Measurements from ENCODE around the gene CLRN2.

Gene CLRN2

DNA sequence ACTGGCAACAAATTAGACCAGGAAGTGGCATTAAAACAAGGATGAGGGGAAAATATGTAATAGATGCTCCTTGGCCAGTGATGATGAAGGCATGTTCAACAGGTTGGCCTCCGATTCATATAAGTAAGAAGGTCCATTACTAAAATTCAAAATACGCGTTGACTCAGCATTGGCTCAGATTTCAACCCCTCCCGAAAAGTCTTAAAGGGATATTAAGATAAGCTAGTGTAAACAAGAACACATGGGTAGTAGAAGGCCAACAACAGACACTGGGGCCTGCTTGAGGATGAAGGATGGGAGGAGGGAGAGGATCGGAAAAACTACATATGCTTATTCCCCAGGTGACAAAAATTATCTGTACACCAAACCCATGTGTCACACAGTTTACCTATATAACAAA, 42.9 kb downstream of the CLRN2 start:
- no peak overlapping the region for H3K23ac ChIP-seq (ENCODE audit: low read length in 2 of 2)
- no peak overlapping the region for H3K14ac ChIP-seq (ENCODE audit: low read length in 2 of 2)
- no peaks in the 10 kb centered on the region for H3K4me1 ChIP-seq (ENCODE audit: control insufficient read depth, insufficient read depth, low read depth, low read length)
- no peak overlapping the region for H2BK5ac ChIP-seq (ENCODE audit: low read depth, low read length, poor library complexity, severe bottlenecking)
- H3K4ac ChIP-seq (ENCODE audit: low read depth in 1 of 2, low read length in 2 of 2) = no peak overlapping the region
- no peak overlapping the region for H4K91ac ChIP-seq (ENCODE audit: low read length)
- no peak overlapping the region for H2AFZ ChIP-seq (ENCODE audit: low read depth, low read length)
- H3K4me3 ChIP-seq (ENCODE audit: insufficient read depth in 1 of 2, low read depth in 1 of 2, low read length in 2 of 2) = no peak overlapping the region
- no peak overlapping the region for H2BK12ac ChIP-seq (ENCODE audit: low read length in 2 of 2)
- no peak overlapping the region for H3K9ac ChIP-seq (ENCODE audit: low read length)
- no peaks in the 10 kb centered on the region for H3K9me3 ChIP-seq (ENCODE audit: control insufficient read depth, low read length)
- H3K18ac ChIP-seq (ENCODE audit: low read depth in 1 of 2, low read length in 2 of 2) = no peak overlapping the region
- no peak overlapping the region for H4K8ac ChIP-seq (ENCODE audit: low read length)
- 81% methylated on average over 3 of the region's 5 CpGs for WGBS
- H3K27me3 ChIP-seq (ENCODE audit: control insufficient read depth in 1 of 2, insufficient read depth in 1 of 2, low read length in 2 of 2) = peaks cover 0 to 11% of the 10 kb centered on the region in 2 experiments
- DNase-seq = no peak
- no peak overlapping the region for H2AK5ac ChIP-seq (ENCODE audit: low read length, severe bottlenecking)
- H3K4me2 ChIP-seq (ENCODE audit: low read length, poor library complexity, severe bottlenecking) = no peak overlapping the region
- no peak overlapping the region for H3K27ac ChIP-seq (ENCODE audit: low read length, poor library complexity, severe bottlenecking)
- H2BK15ac ChIP-seq (ENCODE audit: low read depth, poor library complexity, severe bottlenecking) = no peak overlapping the region
- no peak overlapping the region for H2BK120ac ChIP-seq (ENCODE audit: low read depth, low read length)
- H3K79me1 ChIP-seq (replicated peaks; ENCODE audit: low read length, poor library complexity, severe bottlenecking) = no peaks in the 10 kb centered on the region
- no peaks in the 10 kb centered on the region for H3K36me3 ChIP-seq (ENCODE audit: control insufficient read depth in 1 of 2, insufficient read depth in 2 of 2, low read depth in 1 of 2, low read length in 2 of 2)

DNA sequence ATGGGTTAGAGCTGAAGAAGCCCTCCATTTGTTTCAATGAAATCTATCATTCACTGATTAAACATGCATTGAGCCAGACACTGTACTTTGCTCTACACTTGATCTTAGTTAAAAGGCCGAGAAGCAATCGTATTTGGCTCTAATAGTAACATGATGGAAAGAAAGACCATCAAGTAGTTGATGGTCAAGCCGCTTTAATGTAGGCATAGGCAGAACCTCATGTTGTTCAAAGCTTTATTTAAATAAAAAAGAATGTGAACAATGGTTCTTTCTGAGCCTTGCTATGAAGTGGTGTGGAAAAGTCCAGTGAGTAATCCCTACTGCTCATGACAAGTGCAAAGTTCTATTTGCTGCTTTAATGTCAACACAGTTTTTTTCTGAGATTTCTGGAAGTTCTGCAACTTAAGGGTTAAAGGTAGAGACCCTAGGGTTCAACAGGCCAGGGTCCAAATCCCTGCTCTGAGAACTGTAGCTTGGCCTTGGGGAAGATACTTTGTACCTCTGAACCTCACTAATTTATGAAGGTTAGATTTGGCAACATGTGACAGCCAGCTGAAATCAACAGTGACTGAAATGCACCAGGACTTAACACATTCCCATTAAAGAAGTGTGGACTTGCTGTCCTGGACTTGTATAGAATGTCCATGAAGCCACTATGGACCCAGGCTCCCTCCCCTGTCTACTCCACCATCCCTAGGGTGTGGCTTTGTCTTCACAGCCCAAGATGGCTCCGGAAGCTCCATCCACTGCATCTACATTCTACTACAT, 44.2 kb downstream of the CLRN2 start:
- Histone ChIP-seq H3K4me1 (ENCODE audit: control insufficient read depth, insufficient read depth, low read depth, low read length) (no peaks in the 10 kb centered on the region), H2BK5ac (ENCODE audit: low read depth, low read length, poor library complexity, severe bottlenecking) (no peak overlapping the region), H4K8ac (ENCODE audit: low read length) (no peak overlapping the region), H3K36me3 (ENCODE audit: control insufficient read depth in 1 of 2, insufficient read depth in 2 of 2, low read depth in 1 of 2, low read length in 2 of 2) (no peaks in the 10 kb centered on the region), H3K4me2 (ENCODE audit: low read length, poor library complexity, severe bottlenecking) (no peak overlapping the region), H3K18ac (ENCODE audit: low read depth in 1 of 2, low read length in 2 of 2) (no peak overlapping the region), H3K4ac (ENCODE audit: low read depth in 1 of 2, low read length in 2 of 2) (no peak overlapping the region), H2BK15ac (ENCODE audit: low read depth, poor library complexity, severe bottlenecking) (no peak overlapping the region), H2AK5ac (ENCODE audit: low read length, severe bottlenecking) (no peak overlapping the region), H2AFZ (ENCODE audit: low read depth, low read length) (no peak overlapping the region), H3K4me3 (ENCODE audit: insufficient read depth in 1 of 2, low read depth in 1 of 2, low read length in 2 of 2) (no peak overlapping the region), H2BK120ac (ENCODE audit: low read depth, low read length) (no peak overlapping the region), H3K27ac (ENCODE audit: low read length, poor library complexity, severe bottlenecking) (no peak overlapping the region), H3K9me3 (ENCODE audit: control insufficient read depth, low read length) (no peaks in the 10 kb centered on the region), H4K91ac (ENCODE audit: low read length) (no peak overlapping the region), H2BK12ac (ENCODE audit: low read length in 2 of 2) (no peak overlapping the region), H3K23ac (ENCODE audit: low read length in 2 of 2) (no peak overlapping the region), H3K9ac (ENCODE audit: low read length) (no peak overlapping the region), H3K27me3 (ENCODE audit: control insufficient read depth in 1 of 2, insufficient read depth in 1 of 2, low read length in 2 of 2) (peaks cover 0 to 11% of the 10 kb centered on the region in 2 experiments), H3K79me1 (replicated peaks; ENCODE audit: low read length, poor library complexity, severe bottlenecking) (no peaks in the 10 kb centered on the region), H3K14ac (ENCODE audit: low read length in 2 of 2) (no peak overlapping the region)
- WGBS = 93% methylated on average over 4 of the region's 4 CpGs
- no peak for DNase-seq

DNA sequence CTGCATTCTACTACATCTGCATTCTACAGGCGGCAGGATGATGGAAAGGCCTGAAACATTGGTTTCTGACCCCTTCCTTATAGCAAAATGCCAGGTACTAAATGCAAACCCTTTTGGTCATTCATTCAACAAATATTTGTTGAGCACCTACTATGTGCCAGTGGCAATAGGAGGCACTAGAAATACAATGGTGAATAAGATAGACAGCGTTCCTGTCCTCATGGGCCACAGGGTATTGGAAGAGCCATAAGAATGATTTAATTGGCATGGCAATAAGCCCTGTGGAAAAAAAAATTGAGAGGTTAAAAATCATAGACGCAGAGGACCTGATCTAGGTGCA, 44.7 kb downstream of the CLRN2 start:
- Histone ChIP-seq H2BK120ac (ENCODE audit: low read depth, low read length) (no peak overlapping the region), H3K9ac (ENCODE audit: low read length) (no peak overlapping the region), H3K4me3 (ENCODE audit: insufficient read depth in 1 of 2, low read depth in 1 of 2, low read length in 2 of 2) (no peak overlapping the region), H3K9me3 (ENCODE audit: control insufficient read depth, low read length) (no peaks in the 10 kb centered on the region), H2AFZ (ENCODE audit: low read depth, low read length) (no peak overlapping the region), H3K36me3 (ENCODE audit: control insufficient read depth in 1 of 2, insufficient read depth in 2 of 2, low read depth in 1 of 2, low read length in 2 of 2) (no peaks in the 10 kb centered on the region), H3K27ac (ENCODE audit: low read length, poor library complexity, severe bottlenecking) (no peak overlapping the region), H4K8ac (ENCODE audit: low read length) (no peak overlapping the region), H2BK5ac (ENCODE audit: low read depth, low read length, poor library complexity, severe bottlenecking) (no peak overlapping the region), H3K23ac (ENCODE audit: low read length in 2 of 2) (no peak overlapping the region), H2AK5ac (ENCODE audit: low read length, severe bottlenecking) (no peak overlapping the region), H3K14ac (ENCODE audit: low read length in 2 of 2) (no peak overlapping the region), H3K4me1 (ENCODE audit: control insufficient read depth, insufficient read depth, low read depth, low read length) (no peaks in the 10 kb centered on the region), H2BK12ac (ENCODE audit: low read length in 2 of 2) (no peak overlapping the region), H2BK15ac (ENCODE audit: low read depth, poor library complexity, severe bottlenecking) (no peak overlapping the region), H3K27me3 (ENCODE audit: control insufficient read depth in 1 of 2, insufficient read depth in 1 of 2, low read length in 2 of 2) (peaks cover 0 to 11% of the 10 kb centered on the region in 2 experiments), H3K79me1 (replicated peaks; ENCODE audit: low read length, poor library complexity, severe bottlenecking) (no peaks in the 10 kb centered on the region), H4K91ac (ENCODE audit: low read length) (no peak overlapping the region), H3K4me2 (ENCODE audit: low read length, poor library complexity, severe bottlenecking) (no peak overlapping the region), H3K4ac (ENCODE audit: low read depth in 1 of 2, low read length in 2 of 2) (no peak overlapping the region), H3K18ac (ENCODE audit: low read depth in 1 of 2, low read length in 2 of 2) (no peak overlapping the region)
- no peak for DNase-seq
- WGBS = 90% methylated on average over 2 of the region's 3 CpGs

DNA sequence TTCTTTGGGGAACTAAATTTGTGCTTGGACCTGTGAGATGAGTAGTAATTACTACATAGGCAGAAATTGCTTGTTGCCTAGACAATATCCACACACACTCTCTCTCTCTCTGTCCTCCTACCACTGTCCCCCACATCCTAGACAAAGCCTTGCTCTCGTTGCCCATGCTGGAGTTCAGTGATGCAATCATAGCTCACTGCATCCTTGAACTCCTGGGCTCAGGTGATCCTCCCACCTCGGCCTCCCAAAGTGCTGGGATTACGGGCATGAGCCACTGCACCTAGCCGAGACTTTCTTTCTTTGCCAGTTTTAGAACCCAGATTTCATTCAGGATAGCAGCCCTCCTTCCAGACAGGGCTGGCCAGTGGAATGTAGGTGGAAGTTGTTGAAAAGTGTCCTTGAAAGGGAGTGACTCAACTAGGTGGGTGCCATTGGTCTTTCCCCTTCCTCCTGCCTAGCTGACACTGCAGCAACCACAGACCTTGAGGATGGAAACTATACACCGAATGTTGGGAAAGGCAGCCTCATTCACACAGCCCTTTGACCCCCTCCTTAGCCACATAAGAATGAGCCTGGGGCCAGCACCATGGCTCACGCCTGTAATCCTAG, 45.2 kb downstream of the CLRN2 start:
- Histone ChIP-seq H3K4me1 (ENCODE audit: control insufficient read depth, insufficient read depth, low read depth, low read length) (no peaks in the 10 kb centered on the region), H3K4ac (ENCODE audit: low read depth in 1 of 2, low read length in 2 of 2) (no peak overlapping the region), H3K27ac (ENCODE audit: low read length, poor library complexity, severe bottlenecking) (no peak overlapping the region), H4K8ac (ENCODE audit: low read length) (no peak overlapping the region), H3K14ac (ENCODE audit: low read length in 2 of 2) (no peak overlapping the region), H2AFZ (ENCODE audit: low read depth, low read length) (no peak overlapping the region), H4K91ac (ENCODE audit: low read length) (no peak overlapping the region), H3K4me3 (ENCODE audit: insufficient read depth in 1 of 2, low read depth in 1 of 2, low read length in 2 of 2) (no peak overlapping the region), H2BK120ac (ENCODE audit: low read depth, low read length) (no peak overlapping the region), H3K27me3 (ENCODE audit: control insufficient read depth in 1 of 2, insufficient read depth in 1 of 2, low read length in 2 of 2) (peaks cover 0 to 6% of the 10 kb centered on the region in 2 experiments), H3K9me3 (ENCODE audit: control insufficient read depth, low read length) (no peaks in the 10 kb centered on the region), H3K79me1 (replicated peaks; ENCODE audit: low read length, poor library complexity, severe bottlenecking) (no peaks in the 10 kb centered on the region), H2BK12ac (ENCODE audit: low read length in 2 of 2) (no peak overlapping the region), H2AK5ac (ENCODE audit: low read length, severe bottlenecking) (no peak overlapping the region), H2BK5ac (ENCODE audit: low read depth, low read length, poor library complexity, severe bottlenecking) (no peak overlapping the region), H3K23ac (ENCODE audit: low read length in 2 of 2) (no peak overlapping the region), H3K36me3 (ENCODE audit: control insufficient read depth in 1 of 2, insufficient read depth in 2 of 2, low read depth in 1 of 2, low read length in 2 of 2) (no peaks in the 10 kb centered on the region), H3K4me2 (ENCODE audit: low read length, poor library complexity, severe bottlenecking) (no peak overlapping the region), H3K9ac (ENCODE audit: low read length) (no peak overlapping the region), H2BK15ac (ENCODE audit: low read depth, poor library complexity, severe bottlenecking) (no peak overlapping the region), H3K18ac (ENCODE audit: low read depth in 1 of 2, low read length in 2 of 2) (no peak overlapping the region)
- 84% methylated on average over 5 of the region's 6 CpGs for WGBS
- no peak for DNase-seq
